NCI-H460 (cell line): ENCODE results near the gene GTSE1. TPM values are rescaled to one million over a fixed set of nuclear protein-coding genes. Genes with fewer than 3 reads are reported as not detected.
A peak's percentile ranks its signal among the peaks of the same experiment; 100 is the strongest.

Experiments
- DNase-seq: peaks from one replicate; pipeline ENCODE4 v3.0.0-alpha.2; 2016; ENCODE audit warnings: low read depth; ENCODE audit errors: extremely low read depth
- total RNA-seq: library from RNA; depleted of rRNA; stranded (reverse); fragments of >200 nt; shearing (Covaris generic); gene quantifications from 2 replicates; pipeline ENCODE4 v1.2.3, GENCODE V29; 2014

GTSE1 gene
- total RNA-seq, 1 experiment from 2014 or later, result 10.3 TPM

- DNase-seq, result no peak
Measured at GRCh38 chr22:46362934-46363515, 66.4 kb downstream of the GTSE1 start.

- DNase-seq, result no peak
Measured at GRCh38 chr22:46363611-46364321, 67.1 kb downstream of the GTSE1 start.

GRCh38 chr22:46364341-46365165 lies 67.9 kb downstream of the GTSE1 start:
- no peak for DNase-seq

GRCh38 chr22:46365166-46365624 lies 68.5 kb downstream of the GTSE1 start:
- DNase-seq, result no peak

- DNase-seq, result no peak
Measured at GRCh38 chr22:46366327-46366731, 69.7 kb downstream of the GTSE1 start.

- no peak for DNase-seq
Measured at GRCh38 chr22:46366801-46367706, 70.4 kb downstream of the GTSE1 start.

- peak; percentile 28 for DNase-seq
Measured at GRCh38 chr22:46367707-46368191, 71.1 kb downstream of the GTSE1 start.

- DNase-seq, result no peak
Measured at GRCh38 chr22:46368422-46368821, 71.8 kb downstream of the GTSE1 start.

GRCh38 chr22:46368871-46369715 lies 72.4 kb downstream of the GTSE1 start:
- DNase-seq, result no peak

- no peak for DNase-seq
Measured at GRCh38 chr22:46369716-46370583, 73.3 kb downstream of the GTSE1 start.

- no peak for DNase-seq
Measured at GRCh38 chr22:46370584-46371291, 74.1 kb downstream of the GTSE1 start.

- no peak for DNase-seq
Measured at GRCh38 chr22:46371623-46372226, 75.1 kb downstream of the GTSE1 start.

GRCh38 chr22:46372686-46373085 lies 76.0 kb downstream of the GTSE1 start:
- no peak for DNase-seq

GRCh38 chr22:46373159-46373558 lies 76.5 kb downstream of the GTSE1 start:
- DNase-seq, result no peak

- no peak for DNase-seq
Measured at GRCh38 chr22:46373921-46374662, 77.4 kb downstream of the GTSE1 start.

GRCh38 chr22:46374663-46375474 lies 78.2 kb downstream of the GTSE1 start:
- DNase-seq, result no peak
